Cardiac muscle cell (in vitro differentiated cells and primary cell): ENCODE measurements around the gene RPL28. TPM values are rescaled to one million over a fixed set of nuclear protein-coding genes. Genes with fewer than 3 reads are reported as not detected.

ENCODE experiments used
- DNase-seq, 2 donors: peaks; one replicate each; pipeline versions ENCODE4 v3.0.0 to v3.0.0-alpha.2; 2010 to 2017; ENCODE audit warnings: low read depth in 1 of 2, low spot score in 1 of 2
- H3K27ac ChIP-seq: fragments of 200-600 bp; sonication (generic); 2 replicates; pipeline ENCODE4 v1.5.1; 2016
- H3K27me3 ChIP-seq: fragments of 200-600 bp; sonication (generic); 2 replicates; pipeline ENCODE4 v1.6.0; 2016; ENCODE audit warnings: control low read depth
- H3K36me3 ChIP-seq: fragments of 200-600 bp; sonication (generic); 2 replicates; pipeline ENCODE4 v1.5.1; 2016; ENCODE audit warnings: control low read depth
- H3K4me1 ChIP-seq: fragments of 200-600 bp; sonication (generic); 2 replicates; pipeline ENCODE4 v1.8.1; 2017; ENCODE audit warnings: low read depth, mild to moderate bottlenecking, mixed run types
- H3K4me3 ChIP-seq: fragments of 200-600 bp; sonication (generic); 2 replicates; pipeline ENCODE4 v1.5.1; 2016; ENCODE audit warnings: mild to moderate bottlenecking
- H3K9me3 ChIP-seq: fragments of 200-600 bp; sonication (generic); 2 replicates; pipeline ENCODE4 v1.5.1; 2017; ENCODE audit warnings: low read depth, mild to moderate bottlenecking, control low read depth
- CTCF ChIP-seq: IDR thresholded peaks from 2 replicates; pipeline ENCODE4 v1.5.1; 2012; ENCODE audit warnings: low read depth, mild to moderate bottlenecking, low read length
- polyA plus RNA-seq: library from polyadenylated mRNA; unstranded; fragments of >200 nt; fragmentation: Nextera tagmentation; extraction: Ambion mirVana; gene quantifications from 2 replicates; pipeline ENCODE4 v1.2.1, GENCODE V29; 2016
- total RNA-seq: library from RNA; depleted of rRNA; stranded (reverse); fragments of >200 nt; gene quantifications from 2 replicates; pipeline ENCODE4 v1.2.3, GENCODE V29; 2016

RPL28 gene
- total and polyA plus RNA-seq, 2 experiments from 2014 or later = 273 to 1,325 TPM

- peaks cover 50% of the 10 kb centered on the region for H3K27me3 ChIP-seq
- no peaks in the 10 kb centered on the region for H3K36me3 ChIP-seq
- no peaks in the 10 kb centered on the region for H3K9me3 ChIP-seq
- H3K4me3 ChIP-seq = peak overlapping the region; percentile 19
- no peak for TF ChIP-seq CTCF
- H3K4me1 ChIP-seq = peaks cover 4% of the 10 kb centered on the region
- peak; percentile 48 to 53 for DNase-seq
- H3K27ac ChIP-seq = no peak overlapping the region
Measured at GRCh38 chr19:55369653-55370304, 16.0 kb upstream of the RPL28 start.

DNA sequence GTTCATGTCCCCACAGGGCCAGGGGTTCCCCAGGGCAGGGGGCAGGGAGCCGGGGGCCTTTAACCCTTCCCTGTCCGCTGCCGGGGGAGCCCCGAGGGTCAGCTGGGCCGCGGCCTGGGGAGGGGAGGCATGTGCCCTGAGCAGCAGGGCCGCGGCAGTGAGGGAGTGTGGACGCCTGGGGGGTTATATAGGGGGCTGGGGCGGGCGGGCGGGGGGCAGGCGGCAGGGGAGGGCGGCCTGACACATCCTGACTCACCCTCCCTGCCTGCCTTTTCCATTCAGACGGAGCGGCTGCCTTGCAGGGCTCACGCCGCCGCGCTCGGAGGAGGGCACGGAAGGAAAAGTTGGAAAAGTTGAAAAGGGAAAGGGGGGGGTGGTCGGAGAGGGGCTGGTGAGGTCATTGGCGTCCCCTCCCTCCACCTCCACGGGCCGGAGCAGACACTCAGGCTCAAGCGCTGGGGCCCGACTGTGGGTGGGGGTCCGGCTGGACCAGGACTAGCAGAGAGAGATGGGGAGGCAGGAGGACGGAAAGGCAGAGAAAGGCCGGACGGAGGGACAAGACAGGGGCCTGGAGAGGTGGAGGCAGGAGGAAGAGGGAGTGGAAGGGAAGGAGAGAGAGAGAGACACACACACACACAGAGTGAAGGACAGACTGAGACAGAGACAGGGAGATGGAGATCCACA, 15.3 kb upstream of the RPL28 start, which contains the start of gene IL11:
IL11 (minus strand) TSS at position 159 of the 684 bp plus-strand sequence; CDS start at position 6, 153 bp downstream.
- no peak for DNase-seq
- peaks cover 50% of the 10 kb centered on the region for H3K27me3 ChIP-seq
- H3K36me3 ChIP-seq = no peaks in the 10 kb centered on the region
- H3K4me3 ChIP-seq = peak within 1 kb of the TSS; percentile 19
- H3K4me1 ChIP-seq = peaks cover 4% of the 10 kb centered on the region
- H3K9me3 ChIP-seq = no peaks in the 10 kb centered on the region
- no peak within 1 kb of the TSS for H3K27ac ChIP-seq
- TF ChIP-seq CTCF = no peak

- no peaks in the 10 kb centered on the region for H3K9me3 ChIP-seq
- no peak overlapping the region for H3K27ac ChIP-seq
- peak in 1 of 2 donors; percentile 36 for DNase-seq
- no peak for TF ChIP-seq CTCF
- H3K4me3 ChIP-seq = no peak overlapping the region
- H3K27me3 ChIP-seq = peaks cover 55% of the 10 kb centered on the region
- H3K36me3 ChIP-seq = no peaks in the 10 kb centered on the region
- peaks cover 4% of the 10 kb centered on the region for H3K4me1 ChIP-seq
Measured at GRCh38 chr19:55372316-55373081, 13.2 kb upstream of the RPL28 start.

- Histone ChIP-seq H3K36me3 (no peaks in the 10 kb centered on the region), H3K4me3 (no peak overlapping the region), H3K9me3 (no peaks in the 10 kb centered on the region), H3K27me3 (peaks cover 57% of the 10 kb centered on the region), H3K27ac (no peak overlapping the region), H3K4me1 (peaks cover 4% of the 10 kb centered on the region)
- DNase-seq = no peak
- TF ChIP-seq CTCF = no peak
Measured at GRCh38 chr19:55373306-55373992, 12.3 kb upstream of the RPL28 start.
